HG03097 (cell line): ENCODE data around the gene MCEMP1.

Source experiments
- ATAC-seq: cut with Tn5 transposase; IDR thresholded peaks from one replicate; pipeline ENCODE4 v1.9.1; 2021; ENCODE audit not compliant: unreplicated experiment, low FRiP score

Gene MCEMP1

DNA sequence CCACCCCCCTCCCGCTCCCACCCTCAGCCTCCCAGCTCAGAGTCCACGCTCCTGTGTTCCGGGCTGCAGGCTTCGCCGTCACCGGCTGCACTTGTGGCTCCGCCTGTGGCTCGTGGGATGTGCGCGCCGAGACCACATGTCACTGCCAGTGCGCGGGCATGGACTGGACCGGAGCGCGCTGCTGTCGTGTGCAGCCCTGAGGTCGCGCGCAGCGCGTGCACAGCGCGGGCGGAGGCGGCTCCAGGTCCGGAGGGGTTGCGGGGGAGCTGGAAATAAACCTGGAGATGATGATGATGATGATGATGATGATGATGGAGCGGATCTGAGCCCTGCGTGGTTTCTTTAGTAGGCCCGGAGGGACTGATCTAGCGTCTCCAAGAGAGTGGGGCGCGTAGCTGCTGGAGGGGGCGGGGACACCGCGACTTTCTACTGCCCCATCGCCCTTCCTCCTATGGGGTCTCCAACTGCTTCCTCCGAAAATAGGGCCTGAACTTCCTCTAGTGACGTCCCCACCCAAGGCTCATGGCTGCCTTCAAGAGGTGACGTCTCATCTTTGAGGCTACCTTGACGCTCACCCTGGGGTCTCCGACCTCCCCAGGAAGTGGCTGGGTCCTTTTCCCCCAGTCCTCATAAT lies 6.6 kb upstream of the MCEMP1 start:
- ATAC-seq, result no peak

- no peak for ATAC-seq
Measured at GRCh38 chr19:7670790-7671189, 6.1 kb upstream of the MCEMP1 start.

- ATAC-seq, result no peak
Measured at GRCh38 chr19:7672522-7672921, 4.4 kb upstream of the MCEMP1 start.

DNA sequence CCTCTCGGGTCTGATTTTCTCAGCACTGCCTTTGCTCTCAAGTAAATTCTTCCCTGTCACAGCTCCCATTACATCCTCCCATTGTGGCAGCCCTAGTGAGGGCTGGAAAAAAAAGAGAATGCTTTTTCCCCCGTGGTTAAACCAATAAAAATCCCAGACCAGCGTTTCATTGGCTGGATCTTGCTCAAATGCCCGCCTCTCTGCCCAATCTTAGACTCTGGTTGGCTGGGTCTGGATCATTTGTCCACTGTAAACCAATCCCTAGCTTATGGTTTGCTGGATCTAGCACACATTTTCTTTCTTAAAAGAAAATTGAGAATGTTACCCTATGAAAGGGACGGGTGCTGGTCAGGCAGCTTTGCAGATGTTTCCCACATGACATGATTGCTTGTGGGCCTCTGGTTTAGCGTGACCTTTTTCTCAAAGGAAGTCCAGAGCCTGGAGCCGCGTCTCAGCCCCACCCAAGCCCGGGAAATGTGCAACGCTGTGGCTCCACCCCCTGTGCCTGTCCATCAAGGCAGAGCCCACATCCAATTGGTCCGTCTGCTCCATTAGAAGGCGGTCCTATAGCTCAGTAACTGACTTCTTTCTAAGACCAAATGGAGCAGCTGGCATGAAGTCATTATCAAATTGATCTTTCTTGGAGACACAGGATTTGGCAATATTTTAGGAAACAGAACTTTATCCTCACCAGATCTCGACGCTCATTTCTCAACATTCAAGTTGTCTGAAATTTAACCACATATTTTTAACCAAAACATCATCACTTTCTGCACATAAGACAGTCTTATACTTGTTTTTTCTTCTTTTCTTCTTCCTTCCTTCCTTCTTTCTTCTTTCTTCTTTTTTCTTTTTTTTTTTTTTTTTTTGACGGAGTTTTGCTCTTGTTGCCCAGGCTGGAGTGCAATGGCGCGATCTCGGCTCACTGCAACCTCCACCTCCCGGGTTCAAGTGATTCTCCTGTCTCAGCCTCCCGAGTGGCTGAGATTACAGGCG lies 2.6 kb upstream of the MCEMP1 start:
- ATAC-seq, result no peak

GRCh38 chr19:7676376-7676775 lies 514 bp upstream of the MCEMP1 start:
- no peak for ATAC-seq

GRCh38 chr19:7677669-7678311 lies 900 bp downstream of the MCEMP1 start:
- ATAC-seq, result no peak

GRCh38 chr19:7678971-7679751 lies 2.3 kb downstream of the MCEMP1 start:
- ATAC-seq, result no peak

DNA sequence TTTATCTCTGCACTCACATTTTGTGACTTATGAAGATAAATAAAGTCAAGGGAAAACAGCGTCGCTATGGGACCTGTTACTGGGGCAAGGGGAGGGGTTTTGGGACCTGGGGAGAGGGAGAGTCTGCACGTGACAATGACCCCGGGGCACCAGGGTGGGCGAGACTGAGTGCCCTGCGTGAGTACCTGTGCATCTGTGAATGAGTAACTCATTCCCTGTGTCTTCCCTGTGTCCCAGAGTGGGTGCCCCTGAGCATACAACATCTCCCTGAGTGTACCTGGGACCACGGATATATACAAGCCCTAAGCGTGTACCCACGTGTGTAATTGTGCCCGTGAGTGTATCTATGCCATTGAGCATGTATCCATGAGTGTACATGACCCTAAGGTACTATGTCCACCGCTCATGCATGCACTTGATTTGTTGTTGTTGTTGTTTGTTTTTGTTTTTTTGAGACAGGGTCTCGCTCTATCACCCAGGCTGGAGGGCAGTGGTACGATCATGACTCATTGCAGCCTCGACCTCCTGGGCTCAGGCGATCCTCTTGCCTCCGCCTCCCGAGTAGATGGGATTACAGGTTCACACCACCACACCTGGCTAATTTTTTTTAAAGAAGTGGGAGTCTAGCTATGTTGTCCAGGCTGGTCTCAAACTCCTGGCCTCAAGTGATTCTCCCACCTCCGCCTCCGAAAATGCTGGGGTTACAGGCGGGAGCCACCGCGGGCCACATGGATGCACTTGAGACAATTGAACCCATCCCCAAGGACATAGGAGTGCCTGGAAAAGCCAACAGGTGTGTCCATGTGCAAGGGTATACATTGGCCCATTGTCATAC lies 3.1 kb downstream of the MCEMP1 start:
- no peak for ATAC-seq

GRCh38 chr19:7680606-7681339 lies 3.9 kb downstream of the MCEMP1 start, which contains the start of gene TRAPPC5:
Gene TRAPPC5 (plus strand): TSS chr19:7680833. CDS start chr19:7682254, 1,421 bp downstream.
- ATAC-seq, result peak; percentile 48

DNA sequence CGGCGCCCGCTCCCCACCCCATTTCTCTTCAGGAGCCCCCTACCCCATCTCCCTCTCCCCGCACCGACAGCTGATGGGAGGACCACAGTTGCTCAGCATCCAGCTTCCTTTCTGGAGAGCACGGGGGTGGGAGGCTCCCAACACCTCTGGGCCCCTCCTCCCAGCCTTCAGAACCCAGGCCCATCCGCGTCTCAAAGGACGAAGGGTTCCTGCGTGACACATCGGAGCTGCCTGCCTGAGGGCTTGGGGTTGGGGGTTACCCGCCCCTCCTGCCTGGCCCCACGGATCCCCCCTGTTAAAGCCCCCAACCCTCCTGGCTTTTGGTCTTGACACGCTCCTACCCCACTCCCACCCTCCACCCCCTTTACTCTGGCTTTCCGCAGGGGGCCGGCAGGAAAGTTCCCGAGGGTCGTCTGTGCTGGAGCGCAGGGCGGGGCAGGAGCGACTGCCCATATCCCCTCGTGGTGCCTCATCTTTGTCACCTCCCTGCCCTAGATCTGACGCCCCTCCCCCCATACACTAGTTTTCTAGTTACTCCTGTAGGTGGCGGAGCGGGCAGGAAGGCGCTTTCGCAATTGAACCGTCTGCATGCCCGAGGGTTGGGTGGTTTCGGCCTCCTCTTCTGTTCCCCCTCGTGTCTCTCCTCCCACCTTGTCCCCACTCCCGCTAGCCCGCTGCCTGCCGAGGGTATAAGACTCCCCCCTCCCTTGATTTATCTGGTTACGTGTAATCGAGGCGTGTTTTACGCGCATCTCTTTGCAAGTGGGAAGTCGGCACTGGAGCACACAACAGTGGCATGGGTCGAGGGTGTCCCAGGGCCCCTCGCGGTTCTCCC lies 4.7 kb downstream of the MCEMP1 start:
- ATAC-seq, result peak; percentile 17

GRCh38 chr19:7682175-7682855 lies 5.4 kb downstream of the MCEMP1 start:
- no peak for ATAC-seq

DNA sequence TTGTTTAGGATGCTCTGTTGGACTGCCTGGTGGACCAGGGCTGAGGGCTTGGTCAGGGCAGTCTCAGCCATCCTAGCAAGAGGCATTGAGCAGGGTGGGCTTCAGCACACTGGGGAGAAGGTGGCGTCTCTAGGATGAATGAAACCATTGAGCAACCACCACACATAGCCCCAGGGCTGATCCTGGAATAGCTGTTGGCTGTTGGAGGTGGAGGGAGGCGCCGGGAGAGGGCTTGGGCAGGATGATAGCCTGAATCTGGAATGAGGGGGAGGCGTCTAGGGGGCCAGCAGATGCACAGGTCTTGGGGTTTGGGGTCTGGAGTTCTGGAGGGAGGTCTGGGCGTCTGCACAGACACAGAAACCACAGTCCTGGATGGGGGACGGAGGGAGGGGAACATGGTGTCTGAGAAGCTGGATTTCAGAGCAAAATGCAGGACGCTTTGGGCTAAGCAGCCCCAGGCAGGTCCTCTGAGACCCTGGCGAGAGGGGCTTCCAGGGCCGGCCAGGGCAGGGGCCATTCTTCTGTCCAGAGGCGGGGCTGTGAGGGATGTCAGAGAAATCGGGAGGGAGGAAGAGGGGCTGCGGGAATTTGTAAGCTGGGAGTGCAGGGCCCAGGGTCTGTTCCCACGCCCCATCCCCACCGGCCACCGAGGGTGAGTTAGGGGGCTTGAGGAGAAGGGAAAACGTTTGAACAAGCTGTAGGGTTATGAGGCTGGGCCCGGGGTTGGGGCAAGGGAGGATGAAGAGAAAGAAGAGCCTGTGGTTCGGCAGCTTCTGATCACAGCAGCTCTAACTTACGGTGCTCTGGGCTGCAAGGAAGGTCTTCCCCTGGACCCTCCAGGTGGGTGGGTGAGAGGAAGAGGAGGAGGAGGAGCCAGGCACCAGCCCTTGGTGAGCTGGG lies 8.9 kb downstream of the MCEMP1 start:
- no peak for ATAC-seq

DNA sequence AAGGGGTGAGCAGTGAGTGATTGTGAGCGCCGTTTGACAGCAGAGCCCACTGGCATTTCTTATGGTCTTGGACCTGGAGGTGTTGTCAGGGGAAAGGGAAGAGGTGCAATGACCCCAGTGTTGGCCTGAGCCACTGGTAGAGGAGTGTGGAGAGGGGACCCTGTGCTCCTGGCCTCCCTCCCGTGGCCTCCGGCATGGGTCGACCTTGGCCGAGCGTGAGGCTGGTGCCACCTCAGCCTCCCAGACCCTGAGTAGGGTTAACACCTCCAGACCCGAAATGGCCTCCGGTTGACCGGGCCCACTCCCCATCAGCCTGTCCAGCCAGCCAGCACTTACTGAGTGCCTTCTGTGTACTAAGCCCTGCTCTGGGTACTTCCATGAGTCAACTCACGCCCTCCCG lies 10.3 kb downstream of the MCEMP1 start:
- no peak for ATAC-seq

DNA sequence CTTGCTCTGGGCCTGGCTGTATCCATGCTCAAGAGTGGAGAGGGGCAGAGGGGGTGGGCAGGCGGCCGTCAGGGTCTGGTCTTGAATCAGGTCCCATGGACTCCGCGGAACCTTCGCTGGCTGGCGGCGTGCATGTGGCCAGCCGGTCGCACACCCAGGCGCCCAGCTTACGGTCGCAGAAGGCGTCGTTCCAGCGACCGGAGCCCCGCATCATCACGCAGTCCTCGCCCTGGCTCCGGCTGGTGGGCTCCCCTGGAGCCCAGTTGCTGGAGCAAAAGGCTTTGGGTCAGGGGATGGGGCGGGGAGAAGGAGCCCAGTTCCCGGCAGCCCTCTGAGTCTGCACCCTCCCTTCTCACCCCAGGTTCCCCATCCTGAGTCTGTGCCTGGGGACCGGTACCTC lies 12.3 kb downstream of the MCEMP1 start:
- no peak for ATAC-seq

DNA sequence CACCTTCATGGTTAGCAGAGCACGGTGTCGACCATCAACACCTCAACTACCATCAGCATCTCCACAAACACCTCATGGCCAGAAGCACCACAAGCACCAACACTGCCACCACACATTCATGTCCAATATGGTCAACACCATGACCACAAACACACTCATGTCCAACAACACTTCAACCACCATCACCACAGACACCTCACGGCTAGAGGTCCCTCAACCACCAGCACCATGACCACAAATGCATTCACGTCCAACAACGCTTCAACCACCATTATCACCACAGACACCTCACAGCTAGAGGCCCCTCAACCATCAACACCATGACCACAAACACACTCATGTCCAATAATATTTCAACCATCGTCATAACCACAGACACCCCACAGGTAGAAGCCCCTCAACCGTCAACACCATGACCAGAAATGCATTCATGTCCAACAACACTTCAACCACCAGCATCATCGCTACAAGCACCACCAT lies 13.9 kb downstream of the MCEMP1 start:
- no peak for ATAC-seq

- no peak for ATAC-seq
Measured at GRCh38 chr19:7691497-7691896, 14.6 kb downstream of the MCEMP1 start.
